ENCODE results near the gene THSD4.
"Not testable (repeated sequence)": the region's sequence is repeated elsewhere in the genome, so short reads cannot be mapped to it uniquely, and the experiment has no call there.

THSD4 gene

GRCh38 chr15:71120428-71120944 is 5.2 kb downstream of the THSD4 start:
- no peak for DNase-seq (ENCODE audit: low read depth in 1 of 2, low spot score in 1 of 2)

GRCh38 chr15:71121442-71121841 is 6.2 kb downstream of the THSD4 start:
- no peak for DNase-seq (ENCODE audit: low read depth in 1 of 2, low spot score in 1 of 2)

- no peak for DNase-seq (ENCODE audit: low read depth in 1 of 2, low spot score in 1 of 2)
Observed at GRCh38 chr15:71124937-71125790, 9.9 kb downstream of the THSD4 start.

GRCh38 chr15:71125831-71126450 is 10.7 kb downstream of the THSD4 start:
- no peak for DNase-seq (ENCODE audit: low read depth in 1 of 2, low spot score in 1 of 2)

GRCh38 chr15:71127083-71127482 is 11.8 kb downstream of the THSD4 start:
- DNase-seq (ENCODE audit: low read depth in 1 of 2, low spot score in 1 of 2), result no peak

GRCh38 chr15:71128159-71128558 is 12.9 kb downstream of the THSD4 start:
- DNase-seq (ENCODE audit: low read depth in 1 of 2, low spot score in 1 of 2), result not testable (repeated sequence)

GRCh38 chr15:71128939-71129562 is 13.8 kb downstream of the THSD4 start:
- no peak for DNase-seq (ENCODE audit: low read depth in 1 of 2, low spot score in 1 of 2)

GRCh38 chr15:71129669-71130068 is 14.4 kb downstream of the THSD4 start:
- no peak for DNase-seq (ENCODE audit: low read depth in 1 of 2, low spot score in 1 of 2)

GRCh38 chr15:71131601-71132362 is 16.5 kb downstream of the THSD4 start:
- no peak for DNase-seq (ENCODE audit: low read depth in 1 of 2, low spot score in 1 of 2)

- DNase-seq (ENCODE audit: low read depth in 1 of 2, low spot score in 1 of 2), result no peak
Observed at GRCh38 chr15:71133747-71134472, 18.6 kb downstream of the THSD4 start.

GRCh38 chr15:71136159-71136783 is 21.0 kb downstream of the THSD4 start:
- DNase-seq (ENCODE audit: low read depth in 1 of 2, low spot score in 1 of 2), result no peak

GRCh38 chr15:71136793-71137518 is 21.7 kb downstream of the THSD4 start:
- no peak for DNase-seq (ENCODE audit: low read depth in 1 of 2, low spot score in 1 of 2)

- DNase-seq (ENCODE audit: low read depth in 1 of 2, low spot score in 1 of 2), result no peak
Observed at GRCh38 chr15:71138473-71138872, 23.2 kb downstream of the THSD4 start.

- no peak for DNase-seq (ENCODE audit: low read depth in 1 of 2, low spot score in 1 of 2)
Observed at GRCh38 chr15:71139241-71139640, 24.0 kb downstream of the THSD4 start.

GRCh38 chr15:71141572-71141971 is 26.3 kb downstream of the THSD4 start:
- no peak for DNase-seq (ENCODE audit: low read depth in 1 of 2, low spot score in 1 of 2)

- DNase-seq (ENCODE audit: low read depth in 1 of 2, low spot score in 1 of 2), result no peak
Observed at GRCh38 chr15:71142780-71143179, 27.5 kb downstream of the THSD4 start.

- no peak for DNase-seq (ENCODE audit: low read depth in 1 of 2, low spot score in 1 of 2)
Observed at GRCh38 chr15:71143373-71144310, 28.4 kb downstream of the THSD4 start.

- DNase-seq (ENCODE audit: low read depth in 1 of 2, low spot score in 1 of 2), result no peak
Observed at GRCh38 chr15:71145648-71146047, 30.4 kb downstream of the THSD4 start.

Measured in activated T-helper 1 cell treated with anti-CD3 and anti-CD28 coated beads, Interleukin-2, amount 50 U/mL, for 16 hours (primary cell).